GM13976 (cell line): ENCODE results near the gene PPP2R2D.

Experiments used
- DNase-seq: peaks from one replicate; pipeline ENCODE4 v3.0.0; 2012; ENCODE audit warnings: low spot score
- in situ Hi-C: fragments of 300-500 bp; cut with MboI; formaldehyde crosslinking; loops from one replicate; pipeline ENCODE4 v1.12.0; 2022; ENCODE audit warnings: low sequenced_read_pairs, mixed read lengths, inconsistent platforms; ENCODE audit not compliant: unreplicated experiment
- TF ChIP-seq, protein P1 (sequence below): IDR thresholded peaks from 2 replicates; pipeline ENCODE4 v1.5.1; 2012; ENCODE audit warnings: borderline replicate concordance, mild to moderate bottlenecking; ENCODE audit not compliant: insufficient read depth; ENCODE audit errors: extremely low read depth, missing control alignments, control extremely low read depth

Gene PPP2R2D

DNA sequence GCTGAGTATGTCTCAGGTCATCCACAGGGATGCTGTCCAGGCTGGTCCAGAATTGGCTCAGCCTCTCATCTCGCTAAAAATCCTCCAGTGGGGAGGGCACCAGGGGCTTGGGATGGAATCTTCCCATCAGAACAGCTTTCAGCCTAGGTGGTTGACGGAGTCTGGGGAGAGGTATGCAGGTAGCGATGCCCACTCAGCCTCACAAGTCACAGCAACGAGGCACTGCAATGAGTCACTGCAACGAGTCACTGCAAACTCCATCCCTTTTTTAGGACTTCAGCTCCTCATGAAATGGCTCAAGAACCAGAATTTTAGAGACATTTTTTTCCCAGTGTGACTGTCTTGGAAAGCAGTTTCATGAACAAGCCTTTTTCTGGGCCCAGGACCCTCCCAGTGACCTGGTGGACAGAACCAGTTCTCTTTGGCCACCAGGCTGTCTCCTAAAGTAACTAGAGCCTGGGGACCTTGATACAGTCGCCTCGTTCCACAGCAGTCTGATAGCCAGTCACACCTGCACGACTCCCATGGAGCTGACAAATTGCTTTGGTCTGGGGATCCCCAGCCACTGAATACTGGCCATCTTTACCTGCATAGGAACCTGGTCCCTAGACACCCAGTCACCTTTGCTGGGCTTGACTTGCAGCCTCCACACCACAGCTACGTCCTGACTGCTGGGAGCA, 41.3 kb upstream of the PPP2R2D start:
- TF ChIP-seq, protein P1, sequence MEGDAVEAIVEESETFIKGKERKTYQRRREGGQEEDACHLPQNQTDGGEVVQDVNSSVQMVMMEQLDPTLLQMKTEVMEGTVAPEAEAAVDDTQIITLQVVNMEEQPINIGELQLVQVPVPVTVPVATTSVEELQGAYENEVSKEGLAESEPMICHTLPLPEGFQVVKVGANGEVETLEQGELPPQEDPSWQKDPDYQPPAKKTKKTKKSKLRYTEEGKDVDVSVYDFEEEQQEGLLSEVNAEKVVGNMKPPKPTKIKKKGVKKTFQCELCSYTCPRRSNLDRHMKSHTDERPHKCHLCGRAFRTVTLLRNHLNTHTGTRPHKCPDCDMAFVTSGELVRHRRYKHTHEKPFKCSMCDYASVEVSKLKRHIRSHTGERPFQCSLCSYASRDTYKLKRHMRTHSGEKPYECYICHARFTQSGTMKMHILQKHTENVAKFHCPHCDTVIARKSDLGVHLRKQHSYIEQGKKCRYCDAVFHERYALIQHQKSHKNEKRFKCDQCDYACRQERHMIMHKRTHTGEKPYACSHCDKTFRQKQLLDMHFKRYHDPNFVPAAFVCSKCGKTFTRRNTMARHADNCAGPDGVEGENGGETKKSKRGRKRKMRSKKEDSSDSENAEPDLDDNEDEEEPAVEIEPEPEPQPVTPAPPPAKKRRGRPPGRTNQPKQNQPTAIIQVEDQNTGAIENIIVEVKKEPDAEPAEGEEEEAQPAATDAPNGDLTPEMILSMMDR = no peak
- no peak for DNase-seq
- in situ Hi-C loops = no loop called here

GRCh38 chr10:131860311-131860710, 40.5 kb upstream of the PPP2R2D start:
- in situ Hi-C loops = no loop called here
- DNase-seq = no peak
- TF ChIP-seq, protein P1 = no peak

DNA sequence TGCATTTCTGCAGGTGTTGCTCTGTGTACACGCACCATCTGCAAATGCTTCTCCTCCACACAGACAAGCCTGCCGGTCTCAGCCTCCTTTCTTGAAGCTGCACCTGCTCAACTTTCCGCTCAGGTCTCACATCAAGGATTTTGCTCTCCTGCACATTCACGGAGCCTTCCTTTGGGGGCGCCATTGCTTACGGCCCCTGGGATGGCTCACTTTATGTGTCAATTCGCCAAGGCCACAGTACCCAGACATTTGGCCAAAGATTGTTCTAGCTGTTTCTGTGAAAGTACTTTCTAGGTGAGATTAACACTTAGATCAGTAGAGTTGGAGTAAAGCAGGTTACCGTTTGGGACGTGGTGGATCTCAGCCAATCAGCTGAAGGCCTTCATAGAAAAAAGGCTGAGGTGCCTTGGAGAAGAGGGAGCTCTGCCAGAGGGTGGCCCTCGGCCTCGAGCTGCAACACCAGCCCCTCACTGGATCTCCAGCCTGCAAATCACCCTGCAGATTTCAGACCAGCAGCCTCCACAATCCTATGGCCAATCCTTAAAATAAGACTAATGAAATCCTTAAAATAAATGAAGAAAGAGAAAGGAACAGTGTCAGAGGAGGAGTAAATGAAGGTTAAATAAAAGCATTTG, 39.9 kb upstream of the PPP2R2D start:
- DNase-seq = no peak
- in situ Hi-C loops = no loop called here
- TF ChIP-seq, protein P1 = no peak

DNA sequence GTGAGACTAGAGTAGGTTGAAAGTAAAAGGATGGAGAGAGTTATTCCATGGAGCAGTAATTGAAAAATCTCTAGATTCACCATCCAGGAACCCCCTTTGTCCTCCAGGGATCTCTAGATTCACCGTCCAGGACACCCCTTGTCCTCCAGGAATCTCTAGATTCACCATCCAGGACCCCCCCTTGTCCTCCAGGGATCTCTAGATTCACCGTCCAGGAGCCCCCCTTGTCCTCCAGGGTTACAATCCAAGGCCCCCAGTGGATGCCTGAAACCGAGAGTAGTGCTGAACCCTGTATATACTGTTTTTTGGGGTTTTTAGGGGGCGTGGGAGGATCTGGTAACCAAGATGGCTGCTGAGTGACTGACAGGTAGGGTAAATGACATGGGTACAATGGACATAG, 38.3 kb upstream of the PPP2R2D start:
- in situ Hi-C loops = no loop called here
- TF ChIP-seq, protein P1 = no peak
- no peak for DNase-seq

GRCh38 chr10:131865223-131865917, 35.4 kb upstream of the PPP2R2D start:
- in situ Hi-C loops = no loop called here
- DNase-seq = no peak
- TF ChIP-seq, protein P1 = no peak

DNA sequence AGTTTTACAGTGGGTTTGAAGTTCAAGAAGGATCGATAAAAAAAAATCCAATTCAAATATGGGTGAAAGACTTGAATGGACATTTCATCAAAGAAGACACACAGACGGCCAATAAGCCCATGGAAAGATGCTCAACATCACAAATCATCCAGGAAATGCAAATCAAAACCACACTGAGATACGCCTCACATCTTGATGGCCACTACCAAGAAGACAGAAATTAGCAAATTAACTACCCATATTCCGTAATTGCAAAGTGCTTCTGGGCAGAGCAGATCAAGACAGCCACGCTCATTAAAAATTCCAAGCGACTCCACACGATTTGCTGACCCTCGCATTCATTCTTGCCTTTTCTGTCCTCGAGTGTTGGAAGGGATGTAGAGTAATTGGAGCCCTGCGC, 34.1 kb upstream of the PPP2R2D start:
- TF ChIP-seq, protein P1 = no peak
- in situ Hi-C loops = no loop called here
- no peak for DNase-seq
